Mucosa of descending colon (tissue), 3 donors: ENCODE measurements around the gene MPV17L. TPM values are rescaled to one million over a fixed set of nuclear protein-coding genes. Genes with fewer than 3 reads are reported as not detected.

Source experiments
- ATAC-seq: fragments of 200-7000 bp; cut with Tn5 transposase; one replicate; pipeline ENCODE4 v1.9.1; 2020; ENCODE audit warnings: mild to moderate bottlenecking, moderate library complexity
- DNase-seq, 3 donors: peaks; one replicate each; pipeline ENCODE4 v3.0.0-alpha.2; 2020
- H3K36me3 ChIP-seq: fragments of 200-600 bp; one replicate; pipeline ENCODE4 v1.8.0; 2021; ENCODE audit warnings: low read depth, mild to moderate bottlenecking
- H3K4me1 ChIP-seq: fragments of 200-600 bp; one replicate; pipeline ENCODE4 v1.8.0; 2021; ENCODE audit warnings: low read depth, mild to moderate bottlenecking
- H3K4me3 ChIP-seq: fragments of 200-600 bp; one replicate; pipeline ENCODE4 v1.8.0; 2021; ENCODE audit warnings: mild to moderate bottlenecking
- H3K9me3 ChIP-seq: fragments of 200-600 bp; one replicate; pipeline ENCODE4 v1.8.0; 2021; ENCODE audit warnings: mild to moderate bottlenecking
- CTCF ChIP-seq: fragments of 200-600 bp; IDR thresholded peaks from one replicate; pipeline ENCODE4 v1.8.0; 2022; ENCODE audit warnings: antibody characterized with exemption, mild to moderate bottlenecking
- intact Hi-C, 2 donors: fragments of 100-400 bp; cut with DNase I in 1 of 2; cut with micrococcal nuclease in 1 of 2; formaldehyde crosslinking; loops; one replicate each; pipeline versions ENCODE4 v1.11.0 to v1.11.1; 2022; cut with DNase I, micrococcal nuclease
- total RNA-seq, 3 donors: library from RNA; stranded (reverse); fragmentation: NEBNext Ultra II Directional in 2 of 3; extraction: Animal tissue kit (Norgen Biotek cat#: 25700) in 2 of 3; gene quantifications; one replicate each; pipeline versions ENCODE4 v1.2.1 to v1.2.4, GENCODE V29; 2021 to 2023
- donor health status: DM: no; HTN: no; CAD: no; lungs with moderate emphysema.
- donor health status: DM: no; HTN: no; CAD: no.
- donor health status: DM: no; HTN: yes; CAD: no.

The MPV17L gene
- total RNA-seq, 3 donors from 2014 or later = 4.8 to 9.8 (median 8.3) TPM

- H3K4me1 ChIP-seq = no peaks in the 10 kb centered on the region
- no peak overlapping the region for H3K4me3 ChIP-seq
- ATAC-seq (no peak), DNase-seq (no peak)
- intact Hi-C loops = no loop called here
- H3K36me3 ChIP-seq = no peaks in the 10 kb centered on the region
- H3K9me3 ChIP-seq = no peaks in the 10 kb centered on the region
- TF ChIP-seq CTCF = no peak
These were observed 65.8 kb downstream of the MPV17L start for GRCh38 chr16:15461376-15461775.

Other genes starting within 250 kb of the MPV17L start
- gene NPIPA5, start 17.5 kb upstream of the MPV17L start, total RNA-seq = 10 to 100 TPM in 2 of 3 donors, 1 to 10 TPM in 1; 5.4 to 49.7 (median 11.0) TPM
- gene BMERB1, start 38.8 kb downstream of the MPV17L start, total RNA-seq = 10 to 100 TPM in 1 of 3 donors, 1 to 10 TPM in 2; 5.4 to 54.3 (median 9.1) TPM
- 100 to 1,000 TPM in 1 of 3 donors, 10 to 100 TPM in 2; 60.1 to 162 (median 90.9) TPM for gene MARF1, start 247.4 kb downstream of the MPV17L start, total RNA-seq